ENCODE data around the gene RALGDS.

DNA sequence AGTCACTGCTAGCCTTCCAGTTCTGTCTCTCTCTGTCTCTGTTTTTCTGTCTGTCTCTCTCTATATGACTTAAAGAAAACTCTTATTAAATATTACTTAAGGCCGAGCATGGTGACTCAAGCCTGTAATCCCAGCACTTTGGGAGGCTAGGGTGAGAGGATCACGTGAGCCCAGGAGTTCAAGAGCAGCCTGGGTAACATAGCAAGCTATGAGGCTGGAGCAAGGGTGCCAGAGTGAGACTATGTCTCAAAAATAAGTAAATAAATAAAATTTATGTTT lies 44.4 kb upstream of the RALGDS start:
- TF ChIP-seq, protein P1, sequence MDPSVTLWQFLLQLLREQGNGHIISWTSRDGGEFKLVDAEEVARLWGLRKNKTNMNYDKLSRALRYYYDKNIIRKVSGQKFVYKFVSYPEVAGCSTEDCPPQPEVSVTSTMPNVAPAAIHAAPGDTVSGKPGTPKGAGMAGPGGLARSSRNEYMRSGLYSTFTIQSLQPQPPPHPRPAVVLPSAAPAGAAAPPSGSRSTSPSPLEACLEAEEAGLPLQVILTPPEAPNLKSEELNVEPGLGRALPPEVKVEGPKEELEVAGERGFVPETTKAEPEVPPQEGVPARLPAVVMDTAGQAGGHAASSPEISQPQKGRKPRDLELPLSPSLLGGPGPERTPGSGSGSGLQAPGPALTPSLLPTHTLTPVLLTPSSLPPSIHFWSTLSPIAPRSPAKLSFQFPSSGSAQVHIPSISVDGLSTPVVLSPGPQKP (IDR thresholded peaks at IDR 0.05; ENCODE audit: borderline replicate concordance, low read depth, low read length): no peak
- TF ChIP-seq, protein P2, sequence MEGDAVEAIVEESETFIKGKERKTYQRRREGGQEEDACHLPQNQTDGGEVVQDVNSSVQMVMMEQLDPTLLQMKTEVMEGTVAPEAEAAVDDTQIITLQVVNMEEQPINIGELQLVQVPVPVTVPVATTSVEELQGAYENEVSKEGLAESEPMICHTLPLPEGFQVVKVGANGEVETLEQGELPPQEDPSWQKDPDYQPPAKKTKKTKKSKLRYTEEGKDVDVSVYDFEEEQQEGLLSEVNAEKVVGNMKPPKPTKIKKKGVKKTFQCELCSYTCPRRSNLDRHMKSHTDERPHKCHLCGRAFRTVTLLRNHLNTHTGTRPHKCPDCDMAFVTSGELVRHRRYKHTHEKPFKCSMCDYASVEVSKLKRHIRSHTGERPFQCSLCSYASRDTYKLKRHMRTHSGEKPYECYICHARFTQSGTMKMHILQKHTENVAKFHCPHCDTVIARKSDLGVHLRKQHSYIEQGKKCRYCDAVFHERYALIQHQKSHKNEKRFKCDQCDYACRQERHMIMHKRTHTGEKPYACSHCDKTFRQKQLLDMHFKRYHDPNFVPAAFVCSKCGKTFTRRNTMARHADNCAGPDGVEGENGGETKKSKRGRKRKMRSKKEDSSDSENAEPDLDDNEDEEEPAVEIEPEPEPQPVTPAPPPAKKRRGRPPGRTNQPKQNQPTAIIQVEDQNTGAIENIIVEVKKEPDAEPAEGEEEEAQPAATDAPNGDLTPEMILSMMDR (conservative IDR thresholded peaks at IDR 0.05; ENCODE audit: low read depth, low read length): no peak
- TF ChIP-seq BHLHE40 (IDR thresholded peaks at IDR 0.05; ENCODE audit: low read depth, low read length) (no peak), NFE2L2 (IDR thresholded peaks at IDR 0.05; ENCODE audit: low read depth, low read length) (no peak), POLR2A (IDR thresholded peaks at IDR 0.05; ENCODE audit: low read depth, low read length) (no peak), MAFK (IDR thresholded peaks at IDR 0.05; ENCODE audit: low read depth, low read length) (no peak), MAZ (IDR thresholded peaks at IDR 0.05; ENCODE audit: borderline replicate concordance, low read depth, low read length) (no peak), RAD21 (IDR thresholded peaks at IDR 0.05; ENCODE audit: low read length) (no peak)

Data from IMR-90 (cell line).